Measurements from ENCODE around the gene RPS4Y2. TPM values are rescaled to one million over a fixed set of nuclear protein-coding genes. Genes with fewer than 3 reads are reported as not detected.

The RPS4Y2 gene
- total and polyA plus RNA-seq, 8 donors, result 0.20 TPM; not detected in 7

GRCh38 chrY:20813459-20813858 is 57.6 kb downstream of the RPS4Y2 start:
- no peaks in the 10 kb centered on the region for H3K4me1 ChIP-seq
- no peak overlapping the region for H3K27ac ChIP-seq
- H3K4me3 ChIP-seq, result no peak overlapping the region
- no peaks in the 10 kb centered on the region for H3K9me3 ChIP-seq
- DNase-seq (no peak), ATAC-seq (no peak)
- no peaks in the 10 kb centered on the region for H3K36me3 ChIP-seq
- TF ChIP-seq, protein P1, sequence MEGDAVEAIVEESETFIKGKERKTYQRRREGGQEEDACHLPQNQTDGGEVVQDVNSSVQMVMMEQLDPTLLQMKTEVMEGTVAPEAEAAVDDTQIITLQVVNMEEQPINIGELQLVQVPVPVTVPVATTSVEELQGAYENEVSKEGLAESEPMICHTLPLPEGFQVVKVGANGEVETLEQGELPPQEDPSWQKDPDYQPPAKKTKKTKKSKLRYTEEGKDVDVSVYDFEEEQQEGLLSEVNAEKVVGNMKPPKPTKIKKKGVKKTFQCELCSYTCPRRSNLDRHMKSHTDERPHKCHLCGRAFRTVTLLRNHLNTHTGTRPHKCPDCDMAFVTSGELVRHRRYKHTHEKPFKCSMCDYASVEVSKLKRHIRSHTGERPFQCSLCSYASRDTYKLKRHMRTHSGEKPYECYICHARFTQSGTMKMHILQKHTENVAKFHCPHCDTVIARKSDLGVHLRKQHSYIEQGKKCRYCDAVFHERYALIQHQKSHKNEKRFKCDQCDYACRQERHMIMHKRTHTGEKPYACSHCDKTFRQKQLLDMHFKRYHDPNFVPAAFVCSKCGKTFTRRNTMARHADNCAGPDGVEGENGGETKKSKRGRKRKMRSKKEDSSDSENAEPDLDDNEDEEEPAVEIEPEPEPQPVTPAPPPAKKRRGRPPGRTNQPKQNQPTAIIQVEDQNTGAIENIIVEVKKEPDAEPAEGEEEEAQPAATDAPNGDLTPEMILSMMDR (IDR thresholded peaks at IDR 0.05), result no peak
- no peaks in the 10 kb centered on the region for H3K27me3 ChIP-seq
- intact Hi-C loops (cut with DNase I), result no loop called here

DNA sequence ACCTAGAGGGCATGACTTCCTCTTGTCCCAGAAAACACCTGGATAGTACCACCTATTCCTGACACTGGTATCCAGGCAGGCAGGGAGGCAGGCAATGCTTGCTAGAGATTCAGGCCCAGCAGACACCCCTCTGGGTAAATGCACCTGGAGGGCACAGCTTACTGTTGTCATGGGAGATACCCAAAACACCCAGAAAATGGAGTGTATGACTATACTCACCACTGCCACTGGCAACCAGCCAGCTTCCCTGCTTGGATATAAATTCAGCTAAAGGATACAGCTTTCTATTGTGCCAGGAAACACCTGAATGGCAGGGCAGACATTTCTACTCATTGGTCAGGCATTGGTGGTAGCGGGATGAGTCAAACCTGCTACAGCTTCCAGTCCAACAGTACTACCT is 58.9 kb downstream of the RPS4Y2 start:
- H3K36me3 ChIP-seq, result no peaks in the 10 kb centered on the region
- TF ChIP-seq, protein P1 (IDR thresholded peaks at IDR 0.05), result no peak
- no peaks in the 10 kb centered on the region for H3K4me1 ChIP-seq
- no peak for DNase-seq
- ATAC-seq, result no peak
- no peak overlapping the region for H3K4me3 ChIP-seq
- no peaks in the 10 kb centered on the region for H3K27me3 ChIP-seq
- intact Hi-C loops (cut with DNase I), result no loop called here
- H3K27ac ChIP-seq, result no peak overlapping the region
- H3K9me3 ChIP-seq, result no peaks in the 10 kb centered on the region

GRCh38 chrY:20817067-20817466 is 61.2 kb downstream of the RPS4Y2 start:
- H3K27me3 ChIP-seq, result no peaks in the 10 kb centered on the region
- no peak for DNase-seq
- no peak for ATAC-seq
- no peaks in the 10 kb centered on the region for H3K4me1 ChIP-seq
- H3K36me3 ChIP-seq, result no peaks in the 10 kb centered on the region
- TF ChIP-seq, protein P1 (IDR thresholded peaks at IDR 0.05), result no peak
- no peak overlapping the region for H3K27ac ChIP-seq
- no peak overlapping the region for H3K4me3 ChIP-seq
- intact Hi-C loops (cut with DNase I), result no loop called here
- no peaks in the 10 kb centered on the region for H3K9me3 ChIP-seq

Other genes starting within 250 kb of the RPS4Y2 start
- 10 to 100 TPM in 1 of 2 donors, not detected in 1; 35.5 TPM for gene EIF1AY, start 180.3 kb upstream of the RPS4Y2 start, total RNA-seq
- gene EIF1AY, start 180.3 kb upstream of the RPS4Y2 start, polyA plus RNA-seq (ENCODE audit: insufficient read length in 6 of 6), result 10 to 100 TPM in 3 of 6 donors, under 1 TPM in 2, not detected in 1; 0.27 to 52.5 (median 38.2) TPM